Left lung (tissue), 10 donors: ENCODE data around the gene CPEB3. TPM values are rescaled to one million over a fixed set of nuclear protein-coding genes. Genes with fewer than 3 reads are reported as not detected.
A peak's percentile ranks its signal among the peaks of the same experiment; 100 is the strongest.
"Not testable (repeated sequence)": the region's sequence is repeated elsewhere in the genome, so short reads cannot be mapped to it uniquely, and the experiment has no call there.

Experiments used
- ATAC-seq: fragments of 200-7000 bp; cut with Tn5 transposase; one replicate; pipeline ENCODE4 v1.9.1; 2020; ENCODE audit warnings: moderate library complexity
- DNase-seq, 4 donors: peaks; one replicate each; pipeline ENCODE4 v3.0.0-alpha.2; 2013 to 2020
- H3K27ac ChIP-seq, 2 donors: fragments of 200-600 bp; sonication (generic) in 1 of 2; one replicate each; pipeline versions ENCODE4 v1.5.0 to v1.8.0; 2020 to 2021
- H3K27me3 ChIP-seq, 2 donors: fragments of 200-600 bp; sonication (generic) in 1 of 2; one replicate each; pipeline versions ENCODE4 v1.5.0 to v1.8.0; 2020 to 2021
- H3K36me3 ChIP-seq, 2 donors: fragments of 200-600 bp; sonication (generic) in 1 of 2; one replicate each; pipeline versions ENCODE4 v1.5.0 to v1.8.0; 2020 to 2021
- H3K4me1 ChIP-seq, 2 donors: fragments of 200-600 bp; one replicate each; pipeline ENCODE4 v1.8.0; 2021
- H3K4me3 ChIP-seq, 2 donors: fragments of 200-600 bp; sonication (generic) in 1 of 2; one replicate each; pipeline versions ENCODE4 v1.5.0 to v1.8.0; 2020 to 2021; ENCODE audit warnings: mild to moderate bottlenecking in 1 of 2
- H3K9me3 ChIP-seq, 2 donors: fragments of 200-600 bp; sonication (generic) in 1 of 2; one replicate each; pipeline versions ENCODE4 v1.5.0 to v1.8.0; 2020 to 2021
- intact Hi-C, 2 donors: fragments of 100-400 bp; cut with DNase I; formaldehyde crosslinking; loops; one replicate each; pipeline versions ENCODE4 v1.11.2 to v1.14.2; 2022
- polyA plus RNA-seq, 6 donors: library from polyadenylated mRNA; unstranded; fragments of 120-200 nt; gene quantifications; one replicate each; pipeline ENCODE4 v1.2.1, GENCODE V29; 2013; ENCODE audit not compliant: insufficient read length in 6 of 6
- total RNA-seq, 2 donors: library from RNA; stranded (reverse); fragmentation: NEBNext Ultra II Directional; extraction: Animal tissue kit (Norgen Biotek cat#: 25700); gene quantifications; one replicate each; pipeline ENCODE4 v1.2.1, GENCODE V29; 2021
- TF ChIP-seq, protein P1 (sequence below), 2 donors: fragments of 200-600 bp; sonication (generic) in 1 of 2; IDR thresholded peaks; one replicate each; pipeline versions ENCODE4 v1.5.0 to v1.8.0; 2021; ENCODE audit warnings: antibody characterized with exemption in 2 of 2
- donor health status: DM: no; HTN: yes; CAD: no.
- donor health status: DM: no; HTN: no; CAD: no.

CPEB3 gene
- total and polyA plus RNA-seq, 8 donors = 2.9 to 4.3 (median 3.5) TPM

DNA sequence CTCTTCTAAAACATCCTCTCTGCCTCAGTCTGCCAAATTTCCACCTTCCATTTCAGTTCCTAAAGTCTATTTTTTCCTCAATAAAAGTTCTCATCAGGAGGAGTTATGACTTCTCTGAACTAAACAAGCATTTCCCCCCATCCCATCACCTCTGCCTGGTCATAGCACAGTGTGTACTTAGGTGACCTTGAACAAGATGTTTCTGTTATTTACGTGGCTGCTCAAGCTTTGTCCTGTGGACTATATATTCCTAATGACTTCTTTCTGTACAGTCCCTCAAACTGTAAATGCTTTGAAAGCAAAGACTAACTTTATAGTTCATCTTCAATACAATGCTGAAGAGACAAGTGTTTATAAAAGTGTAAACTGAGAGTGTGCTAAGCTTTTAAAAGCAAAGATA lies 166.9 kb downstream of the CPEB3 start:
- intact Hi-C loops = no loop called here
- Histone ChIP-seq H3K27ac (peak overlapping the region; percentile 46 to 69), H3K9me3 (no peaks in the 10 kb centered on the region), H3K36me3 (no peaks in the 10 kb centered on the region), H3K4me1 (peaks cover 22 to 30% of the 10 kb centered on the region in 2 donors), H3K4me3 (no peak overlapping the region), H3K27me3 (no peaks in the 10 kb centered on the region)
- ATAC-seq (peak; percentile 7), DNase-seq (no peak)
- TF ChIP-seq, protein P1, sequence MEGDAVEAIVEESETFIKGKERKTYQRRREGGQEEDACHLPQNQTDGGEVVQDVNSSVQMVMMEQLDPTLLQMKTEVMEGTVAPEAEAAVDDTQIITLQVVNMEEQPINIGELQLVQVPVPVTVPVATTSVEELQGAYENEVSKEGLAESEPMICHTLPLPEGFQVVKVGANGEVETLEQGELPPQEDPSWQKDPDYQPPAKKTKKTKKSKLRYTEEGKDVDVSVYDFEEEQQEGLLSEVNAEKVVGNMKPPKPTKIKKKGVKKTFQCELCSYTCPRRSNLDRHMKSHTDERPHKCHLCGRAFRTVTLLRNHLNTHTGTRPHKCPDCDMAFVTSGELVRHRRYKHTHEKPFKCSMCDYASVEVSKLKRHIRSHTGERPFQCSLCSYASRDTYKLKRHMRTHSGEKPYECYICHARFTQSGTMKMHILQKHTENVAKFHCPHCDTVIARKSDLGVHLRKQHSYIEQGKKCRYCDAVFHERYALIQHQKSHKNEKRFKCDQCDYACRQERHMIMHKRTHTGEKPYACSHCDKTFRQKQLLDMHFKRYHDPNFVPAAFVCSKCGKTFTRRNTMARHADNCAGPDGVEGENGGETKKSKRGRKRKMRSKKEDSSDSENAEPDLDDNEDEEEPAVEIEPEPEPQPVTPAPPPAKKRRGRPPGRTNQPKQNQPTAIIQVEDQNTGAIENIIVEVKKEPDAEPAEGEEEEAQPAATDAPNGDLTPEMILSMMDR (IDR thresholded peaks at IDR 0.05) = no peak

DNA sequence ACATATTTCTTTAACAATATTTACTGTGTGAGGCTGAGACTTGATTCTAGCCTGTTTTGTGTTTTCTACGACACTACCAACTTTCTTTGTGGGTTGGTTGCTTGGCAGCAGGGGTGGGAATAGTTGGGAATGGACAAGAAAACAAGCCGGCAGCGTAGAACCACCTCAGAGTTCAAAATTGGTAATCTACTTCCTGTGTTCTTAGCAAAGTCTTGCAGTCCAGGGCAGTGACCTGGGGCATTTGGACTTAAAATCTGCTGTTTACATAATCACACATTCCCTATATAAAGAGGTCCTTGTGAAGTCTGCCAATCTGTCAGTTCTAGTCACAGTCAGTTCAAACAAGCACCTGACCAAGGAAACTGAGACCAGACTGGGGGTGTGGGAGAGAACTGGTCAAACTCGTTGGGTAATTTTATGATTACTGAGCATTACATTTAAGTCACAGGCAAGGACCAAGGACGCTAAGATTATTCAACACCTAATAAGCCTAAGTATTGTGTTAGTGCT lies 167.9 kb downstream of the CPEB3 start:
- Histone ChIP-seq H3K27me3 (no peaks in the 10 kb centered on the region), H3K36me3 (no peaks in the 10 kb centered on the region), H3K9me3 (no peaks in the 10 kb centered on the region), H3K27ac (peak overlapping the region; percentile 51 to 69), H3K4me3 (no peak overlapping the region), H3K4me1 (peaks cover 22 to 30% of the 10 kb centered on the region in 2 donors)
- DNase-seq (peak in 2 of 4 donors; percentile 44 to 66), ATAC-seq (peak; percentile 83)
- intact Hi-C loops = no loop called here
- TF ChIP-seq, protein P1 (IDR thresholded peaks at IDR 0.05) = no peak

DNA sequence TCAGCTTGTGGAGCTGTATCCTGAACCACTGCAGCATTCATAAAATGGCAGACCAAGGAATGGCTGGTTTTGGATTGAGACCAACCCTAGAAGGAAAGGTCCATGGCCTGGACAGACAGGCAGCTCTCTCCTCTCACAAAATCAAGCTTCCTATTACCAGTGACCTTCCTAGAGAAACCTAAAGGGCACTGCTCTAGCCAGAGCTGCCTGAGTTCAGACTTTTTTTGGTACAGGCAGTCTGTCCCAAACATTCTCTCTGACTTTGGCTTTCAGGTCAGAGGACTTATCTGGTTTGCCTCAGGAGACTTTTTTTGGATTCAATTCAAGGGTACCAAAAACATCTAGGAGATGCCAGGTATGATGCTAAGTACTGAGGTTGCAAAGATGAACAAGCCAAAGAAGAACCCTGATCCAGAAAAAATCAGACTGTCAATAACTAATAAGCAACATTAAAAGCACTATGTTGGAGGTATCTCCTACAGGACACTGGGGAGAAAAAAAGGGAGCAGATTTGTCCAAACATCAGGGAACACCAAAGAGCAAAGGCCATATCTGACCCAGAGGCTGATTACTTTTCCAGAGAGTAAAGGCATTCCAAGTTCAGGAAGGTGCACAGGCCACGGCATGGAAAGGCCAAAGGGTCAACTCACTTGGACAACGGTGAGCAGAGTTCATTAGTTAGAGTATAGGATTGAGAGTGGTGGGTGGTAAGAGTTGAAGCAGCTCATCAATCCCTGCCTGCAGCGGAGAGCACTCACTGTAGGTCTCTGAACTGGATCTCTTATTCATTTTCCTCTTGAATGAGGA lies 169.0 kb downstream of the CPEB3 start:
- H3K27ac ChIP-seq = peak overlapping the region in 1 of 2 donors; percentile 67
- H3K4me1 ChIP-seq = peaks cover 22 to 30% of the 10 kb centered on the region in 2 donors
- TF ChIP-seq, protein P1 (IDR thresholded peaks at IDR 0.05) = no peak
- ATAC-seq = no peak
- H3K27me3 ChIP-seq = no peaks in the 10 kb centered on the region
- H3K4me3 ChIP-seq = no peak overlapping the region
- intact Hi-C loops = no loop called here
- no peak for DNase-seq
- H3K9me3 ChIP-seq = no peaks in the 10 kb centered on the region
- no peaks in the 10 kb centered on the region for H3K36me3 ChIP-seq

- Histone ChIP-seq H3K4me1 (peaks cover 12 to 13% of the 10 kb centered on the region in 2 donors), H3K27me3 (no peaks in the 10 kb centered on the region), H3K4me3 (no peak overlapping the region), H3K36me3 (no peaks in the 10 kb centered on the region), H3K9me3 (no peaks in the 10 kb centered on the region), H3K27ac (no peak overlapping the region)
- no peak for DNase-seq
- TF ChIP-seq, protein P1 (IDR thresholded peaks at IDR 0.05) = no peak
- ATAC-seq = no peak
- intact Hi-C loops = no loop called here
These were observed 171.5 kb downstream of the CPEB3 start for GRCh38 chr10:92119340-92119739.

DNA sequence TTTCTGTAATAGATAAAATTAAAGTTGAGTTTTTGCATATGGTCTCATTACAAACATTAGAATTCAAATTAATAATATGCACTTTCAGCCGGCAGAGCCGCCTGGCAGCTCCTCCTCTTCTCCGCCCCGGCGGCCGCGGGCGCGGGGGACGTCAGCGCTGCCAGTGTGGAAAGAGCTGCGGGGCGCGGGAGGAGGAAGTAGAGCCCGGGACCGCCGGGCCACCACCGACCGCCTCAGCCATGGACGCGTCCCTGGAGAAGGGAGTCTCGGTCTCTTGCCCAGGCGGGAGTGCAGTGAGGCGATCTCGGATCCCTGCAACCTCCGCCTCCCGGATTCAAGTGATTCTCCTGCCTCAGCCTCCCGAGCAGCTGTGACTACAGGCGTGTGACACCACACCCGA lies 176.0 kb downstream of the CPEB3 start:
- H3K27ac ChIP-seq, H3K9me3 ChIP-seq, intact Hi-C loops, H3K36me3 ChIP-seq, H3K4me3 ChIP-seq, H3K27me3 ChIP-seq: not testable (repeated sequence)
- H3K4me1 ChIP-seq = peaks cover 0 to 11% of the 10 kb centered on the region in 2 donors
- ATAC-seq = peak; percentile 30
- DNase-seq = peak in 1 of 4 donors; percentile 84
